Measurements from ENCODE around the gene VDAC2. TPM values are rescaled to one million over a fixed set of nuclear protein-coding genes. Genes with fewer than 3 reads are reported as not detected.

Gene VDAC2
- total RNA-seq, 2 experiments from 2014 or later, result 81.4 to 182 TPM

- Histone ChIP-seq H3K4me3 (ENCODE audit: low read depth, low read length, poor library complexity, severe bottlenecking) (no peak overlapping the region), H3K79me2 (ENCODE audit: insufficient read depth, low read depth, low read length) (0 out of 2 replicates have a peak, but pooled peaks cover under 1% of the 10 kb centered on the region), H3K4me2 (ENCODE audit: low read length) (peak overlapping the region; percentile 30; the same call in 1 of the 2 replicates), H3K4me1 (ENCODE audit: insufficient read depth, low read length, poor library complexity, severe bottlenecking) (peaks cover 13% of the 10 kb centered on the region), H3K27ac (ENCODE audit: low read depth, low read length, poor library complexity, severe bottlenecking) (peak overlapping the region; percentile 7), H2AFZ (ENCODE audit: low read length) (no peak overlapping the region), H3K9me3 (ENCODE audit: low read length) (no peaks in the 10 kb centered on the region), H3K36me3 (ENCODE audit: insufficient read depth, low read length) (peaks cover 24% of the 10 kb centered on the region), H4K20me1 (ENCODE audit: insufficient read depth, low read length) (no peaks in the 10 kb centered on the region), H3K9me2 (ENCODE audit: insufficient read depth, low read length) (no peaks in the 10 kb centered on the region)
- BruUV-seq (replicated peaks), result no TSS peak
- intact Hi-C loops (cut with micrococcal nuclease; ENCODE audit: unreplicated experiment), result no loop called here
- CTCF ChIA-PET (ENCODE audit: unreplicated experiment), result no interaction called here
- DNase-seq (ENCODE audit: low spot score), result no peak
- POLR2A ChIA-PET, result interaction anchor here (0.7 to 1.8 kb wide), 4 partner anchors 12 to 975 kb away, joined by 3 to 5 read pairs (median 3); no protein-coding TSS in a partner anchor
- TF ChIP-seq, protein P1, sequence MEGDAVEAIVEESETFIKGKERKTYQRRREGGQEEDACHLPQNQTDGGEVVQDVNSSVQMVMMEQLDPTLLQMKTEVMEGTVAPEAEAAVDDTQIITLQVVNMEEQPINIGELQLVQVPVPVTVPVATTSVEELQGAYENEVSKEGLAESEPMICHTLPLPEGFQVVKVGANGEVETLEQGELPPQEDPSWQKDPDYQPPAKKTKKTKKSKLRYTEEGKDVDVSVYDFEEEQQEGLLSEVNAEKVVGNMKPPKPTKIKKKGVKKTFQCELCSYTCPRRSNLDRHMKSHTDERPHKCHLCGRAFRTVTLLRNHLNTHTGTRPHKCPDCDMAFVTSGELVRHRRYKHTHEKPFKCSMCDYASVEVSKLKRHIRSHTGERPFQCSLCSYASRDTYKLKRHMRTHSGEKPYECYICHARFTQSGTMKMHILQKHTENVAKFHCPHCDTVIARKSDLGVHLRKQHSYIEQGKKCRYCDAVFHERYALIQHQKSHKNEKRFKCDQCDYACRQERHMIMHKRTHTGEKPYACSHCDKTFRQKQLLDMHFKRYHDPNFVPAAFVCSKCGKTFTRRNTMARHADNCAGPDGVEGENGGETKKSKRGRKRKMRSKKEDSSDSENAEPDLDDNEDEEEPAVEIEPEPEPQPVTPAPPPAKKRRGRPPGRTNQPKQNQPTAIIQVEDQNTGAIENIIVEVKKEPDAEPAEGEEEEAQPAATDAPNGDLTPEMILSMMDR (conservative IDR thresholded peaks at IDR 0.05; ENCODE audit: low read length), result no peak
- TF ChIP-seq EZH2phosphoT487 (IDR thresholded peaks at IDR 0.05; ENCODE audit: borderline replicate concordance, low read depth, low read length), result no peak
These were observed 44.0 kb upstream of the VDAC2 start for GRCh38 chr10:75166623-75166972.

DNA sequence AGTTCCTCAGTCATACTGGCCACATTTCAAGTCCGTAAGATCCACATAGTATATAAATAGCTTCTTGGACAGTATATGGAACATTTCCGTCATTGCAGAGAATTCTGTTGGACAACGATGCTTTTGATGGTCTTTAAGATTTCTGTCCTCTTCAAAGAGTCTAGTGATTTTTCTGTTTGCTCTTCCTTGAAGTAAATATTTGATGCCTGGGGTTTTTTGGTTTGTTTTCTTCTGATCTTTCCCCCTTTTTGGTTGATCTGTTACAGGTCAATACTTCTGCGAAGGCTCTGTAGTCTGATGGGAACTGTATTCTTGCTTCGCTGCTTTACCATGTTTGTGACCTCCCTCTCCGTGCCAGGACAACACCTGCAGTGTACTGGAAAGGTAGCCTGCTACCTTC, 42.3 kb upstream of the VDAC2 start:
- Histone ChIP-seq H3K4me2 (ENCODE audit: low read length) (no peak overlapping the region), H3K36me3 (ENCODE audit: insufficient read depth, low read length) (peaks cover 29% of the 10 kb centered on the region), H3K9me3 (ENCODE audit: low read length) (no peaks in the 10 kb centered on the region), H3K79me2 (ENCODE audit: insufficient read depth, low read depth, low read length) (no peaks in the 10 kb centered on the region), H3K9me2 (ENCODE audit: insufficient read depth, low read length) (no peaks in the 10 kb centered on the region), H2AFZ (ENCODE audit: low read length) (no peak overlapping the region), H3K27ac (ENCODE audit: low read depth, low read length, poor library complexity, severe bottlenecking) (no peak overlapping the region), H3K4me3 (ENCODE audit: low read depth, low read length, poor library complexity, severe bottlenecking) (no peak overlapping the region), H4K20me1 (ENCODE audit: insufficient read depth, low read length) (no peaks in the 10 kb centered on the region), H3K4me1 (ENCODE audit: insufficient read depth, low read length, poor library complexity, severe bottlenecking) (peaks cover 13% of the 10 kb centered on the region)
- CTCF ChIA-PET (ENCODE audit: unreplicated experiment), result no interaction called here
- POLR2A ChIA-PET, result no interaction called here
- TF ChIP-seq, protein P1 (conservative IDR thresholded peaks at IDR 0.05; ENCODE audit: low read length), result no peak
- TF ChIP-seq EZH2phosphoT487 (IDR thresholded peaks at IDR 0.05; ENCODE audit: borderline replicate concordance, low read depth, low read length), result no peak
- no TSS peak for BruUV-seq (replicated peaks)
- no peak for DNase-seq (ENCODE audit: low spot score)
- intact Hi-C loops (cut with micrococcal nuclease; ENCODE audit: unreplicated experiment), result no loop called here

- TF ChIP-seq, protein P1 (conservative IDR thresholded peaks at IDR 0.05; ENCODE audit: low read length), result no peak
- TF ChIP-seq EZH2phosphoT487 (IDR thresholded peaks at IDR 0.05; ENCODE audit: borderline replicate concordance, low read depth, low read length), result no peak
- no peaks in the 10 kb centered on the region for H4K20me1 ChIP-seq (ENCODE audit: insufficient read depth, low read length)
- no TSS peak for BruUV-seq (replicated peaks)
- no peaks in the 10 kb centered on the region for H3K9me3 ChIP-seq (ENCODE audit: low read length)
- peaks cover 13% of the 10 kb centered on the region for H3K4me1 ChIP-seq (ENCODE audit: insufficient read depth, low read length, poor library complexity, severe bottlenecking)
- ChIA-PET POLR2A (interaction anchor here (0.7 kb wide), 1 partner anchor 1319 kb away, joined by 3 read pairs; no protein-coding TSS in a partner anchor), CTCF (ENCODE audit: unreplicated experiment) (no interaction called here)
- H3K9me2 ChIP-seq (ENCODE audit: insufficient read depth, low read length), result no peaks in the 10 kb centered on the region
- no peak overlapping the region for H3K27ac ChIP-seq (ENCODE audit: low read depth, low read length, poor library complexity, severe bottlenecking)
- intact Hi-C loops (cut with micrococcal nuclease; ENCODE audit: unreplicated experiment), result no loop called here
- no peak overlapping the region for H2AFZ ChIP-seq (ENCODE audit: low read length)
- no peak overlapping the region for H3K4me2 ChIP-seq (ENCODE audit: low read length)
- peaks cover 33% of the 10 kb centered on the region for H3K36me3 ChIP-seq (ENCODE audit: insufficient read depth, low read length)
- no peak for DNase-seq (ENCODE audit: low spot score)
- H3K79me2 ChIP-seq (ENCODE audit: insufficient read depth, low read depth, low read length), result no peaks in the 10 kb centered on the region
- no peak overlapping the region for H3K4me3 ChIP-seq (ENCODE audit: low read depth, low read length, poor library complexity, severe bottlenecking)
These were observed 40.4 kb upstream of the VDAC2 start for GRCh38 chr10:75170215-75170614.

Measured in OCI-LY7 (cell line).